Keratinocyte (primary cell): ENCODE measurements around the gene GNL3. TPM values are rescaled to one million over a fixed set of nuclear protein-coding genes. Genes with fewer than 3 reads are reported as not detected.
A peak's percentile ranks its signal among the peaks of the same experiment; 100 is the strongest.

Experiments
- DNase-seq: peaks from one replicate; pipeline ENCODE4 v3.0.0-alpha.2; 2011; ENCODE audit warnings: low read depth, missing footprints, low spot score
- FAIRE-seq: peaks from 2 replicates; lab custom pipeline; 2011; peaks lifted over from hg19 to GRCh38; lab: Jason Lieb, UNC
- H2AFZ ChIP-seq: 2 replicates; pipeline ENCODE4 v1.6.0; 2012; ENCODE audit warnings: low read length, control low read depth, inconsistent platforms; ENCODE audit not compliant: control insufficient read depth
- H3K27ac ChIP-seq: 2 replicates; pipeline ENCODE4 v1.5.1; 2011; ENCODE audit warnings: low read length; ENCODE audit not compliant: control insufficient read depth, insufficient read depth
- H3K27me3 ChIP-seq: 3 replicates; pipeline ENCODE4 v1.6.0; 2011; ENCODE audit warnings: low read length; ENCODE audit not compliant: control insufficient read depth, insufficient read depth; ENCODE audit errors: extremely low read depth
- H3K36me3 ChIP-seq, 2 experiments: 2 replicates in 1 of 2; 3 replicates in 1 of 2; pipeline ENCODE4 v1.5.1; 2011; ENCODE audit warnings: low read length in 2 of 2, mild to moderate bottlenecking in 1 of 2; ENCODE audit not compliant: control insufficient read depth in 2 of 2, insufficient read depth in 2 of 2; ENCODE audit errors: extremely low read depth in 1 of 2
- H3K4me1 ChIP-seq: 3 replicates; pipeline ENCODE4 v1.5.1; 2011; ENCODE audit warnings: low read length; ENCODE audit not compliant: control insufficient read depth, insufficient read depth; ENCODE audit errors: extremely low read depth
- H3K4me2 ChIP-seq: 3 replicates; pipeline ENCODE4 v1.6.0; 2011; ENCODE audit warnings: low read depth, low read length; ENCODE audit not compliant: control insufficient read depth, insufficient read depth; ENCODE audit errors: extremely low read depth
- H3K4me3 ChIP-seq, 3 experiments: fragments of 200-600 bp in 1 of 3; sonication (generic) in 1 of 3; 2 replicates in 2 of 3; 3 replicates in 1 of 3; pipeline ENCODE4 v1.5.1; 2011 to 2016; ENCODE audit warnings: low read length in 3 of 3, mild to moderate bottlenecking in 3 of 3, control low read depth in 2 of 3, inconsistent platforms in 1 of 3, low read depth in 1 of 3, mixed read lengths in 1 of 3, mixed run types in 1 of 3, moderate library complexity in 1 of 3; ENCODE audit not compliant: control insufficient read depth in 2 of 3, insufficient read depth in 2 of 3; ENCODE audit errors: extremely low read depth in 1 of 3
- H3K79me2 ChIP-seq: 2 replicates; pipeline ENCODE4 v1.6.0; 2012; ENCODE audit warnings: low read length; ENCODE audit not compliant: control insufficient read depth, insufficient read depth
- H3K9ac ChIP-seq: 3 replicates; pipeline ENCODE4 v1.6.0; 2011; ENCODE audit warnings: low read length; ENCODE audit not compliant: control insufficient read depth, insufficient read depth; ENCODE audit errors: extremely low read depth
- H3K9me1 ChIP-seq: 3 replicates; pipeline ENCODE4 v1.6.0; 2011; ENCODE audit warnings: low read length; ENCODE audit not compliant: control insufficient read depth, insufficient read depth; ENCODE audit errors: extremely low read depth
- H3K9me3 ChIP-seq: 2 replicates; pipeline ENCODE4 v1.5.1; 2012; ENCODE audit warnings: low read depth, low read length; ENCODE audit not compliant: control insufficient read depth
- H4K20me1 ChIP-seq: 3 replicates; pipeline ENCODE4 v1.6.0; 2011; ENCODE audit warnings: low read length; ENCODE audit not compliant: control insufficient read depth, insufficient read depth; ENCODE audit errors: extremely low read depth
- CTCF ChIP-seq, 3 experiments: IDR thresholded peaks in 1 of 3; conservative IDR thresholded peaks in 1 of 3; optimal IDR thresholded peaks in 1 of 3; 2 replicates in 2 of 3; 3 replicates in 1 of 3; pipeline versions ENCODE3 to v1.5.1; 2011; ENCODE audit warnings: low read length in 3 of 3, mild to moderate bottlenecking in 3 of 3, moderate library complexity in 2 of 3, control low read depth in 1 of 3, inconsistent platforms in 1 of 3; ENCODE audit not compliant: insufficient read depth in 2 of 3; ENCODE audit errors: extremely low read depth in 1 of 3
- EZH2 ChIP-seq: IDR thresholded peaks from one replicate; pipeline ENCODE4 v1.6.1; 2012; ENCODE audit warnings: inconsistent platforms, mild to moderate bottlenecking, low read length, moderate library complexity
- dilution Hi-C: fragments of 300-500 bp; cut with MboI; formaldehyde crosslinking; loops from one replicate; pipeline ENCODE4 v1.7.0; 2020; ENCODE audit warnings: low sequenced_read_pairs; ENCODE audit not compliant: extremely low pct_ligation_motif_present
- polyA plus RNA-seq, 5 experiments: library from polyadenylated mRNA; depleted of rRNA in 3 of 5; stranded (reverse) in 3 of 5; stranded (forward) in 1 of 5; unstranded in 1 of 5; fragments of >200 nt; gene quantifications; 1 replicate in 1 of 5; 2 replicates in 3 of 5; 3 replicates in 1 of 5; pipeline versions ENCODE4 v1.2.1 to v1.2.3, GENCODE V29; 2011 to 2012; ENCODE audit warnings: missing spikeins in 2 of 5, low read depth in 1 of 5, low replicate concordance in 1 of 5

Gene GNL3
- polyA plus RNA-seq, 1 donor (not counting 4 experiments of a cell fraction or from before 2014, with no cell fraction given) = 128 TPM

- no peak for DNase-seq
- Histone ChIP-seq H3K79me2 (peaks cover 53% of the 10 kb centered on the region), H3K9ac (no peak overlapping the region), H3K4me2 (no peak overlapping the region), H3K9me3 (no peaks in the 10 kb centered on the region), H2AFZ (no peak overlapping the region), H3K4me3 (no peak overlapping the region), H4K20me1 (no peaks in the 10 kb centered on the region), H3K27ac (no peak overlapping the region), H3K4me1 (peaks cover 14% of the 10 kb centered on the region), H3K36me3 (peaks cover 0 to 2% of the 10 kb centered on the region in 2 experiments), H3K27me3 (no peaks in the 10 kb centered on the region), H3K9me1 (no peaks in the 10 kb centered on the region)
- FAIRE-seq = no peak
- TF ChIP-seq CTCF (optimal IDR thresholded peaks at IDR 0.05 in 1 of 3, IDR thresholded peaks at IDR 0.05 in 1 of 3, conservative IDR thresholded peaks at IDR 0.05 in 1 of 3; ENCODE audit: extremely low read depth in 1 of 3, insufficient read depth in 2 of 3, low read length in 3 of 3) (no peak), EZH2 (no peak)
- dilution Hi-C loops = no loop called here
These were observed 17.5 kb downstream of the GNL3 start for GRCh38 chr3:52703341-52703740.

GRCh38 chr3:52704611-52705437 lies 19.0 kb downstream of the GNL3 start:
- peaks cover 0 to 3% of the 10 kb centered on the region in 2 experiments for H3K36me3 ChIP-seq
- peak overlapping the region; percentile 92 for H3K9ac ChIP-seq
- peak overlapping the region; percentile 75 for H3K27ac ChIP-seq
- peak overlapping the region; percentile 69 to 95 (median 91) for H3K4me3 ChIP-seq
- DNase-seq = no peak
- H3K4me1 ChIP-seq = peaks cover 14% of the 10 kb centered on the region
- dilution Hi-C loops = no loop called here
- H4K20me1 ChIP-seq = no peaks in the 10 kb centered on the region
- no peak for TF ChIP-seq EZH2
- TF ChIP-seq CTCF (optimal IDR thresholded peaks at IDR 0.05 in 1 of 3, IDR thresholded peaks at IDR 0.05 in 1 of 3, conservative IDR thresholded peaks at IDR 0.05 in 1 of 3; ENCODE audit: extremely low read depth in 1 of 3, insufficient read depth in 2 of 3, low read length in 3 of 3) = no peak
- peak overlapping the region; percentile 99 for H2AFZ ChIP-seq
- H3K79me2 ChIP-seq = peaks cover 50% of the 10 kb centered on the region
- FAIRE-seq = no peak
- no peaks in the 10 kb centered on the region for H3K9me3 ChIP-seq
- H3K27me3 ChIP-seq = no peaks in the 10 kb centered on the region
- no peaks in the 10 kb centered on the region for H3K9me1 ChIP-seq
- H3K4me2 ChIP-seq = peak overlapping the region; percentile 99
